HEK293 (cell line): Measurements from ENCODE around the gene UGT1A7.

Experiments
- CTCF ChIA-PET: fragments of 350-600 bp; formaldehyde crosslinking; extraction: SDS; loops from one replicate; lab custom pipeline; 2021; ENCODE audit warnings: antibody characterized with exemption; lab: Yijun Ruan, JAX
- POLR2A ChIA-PET: fragments of 300-600 bp; formaldehyde crosslinking; extraction: SDS; loops from one replicate; lab custom pipeline; 2020; ENCODE audit warnings: antibody characterized with exemption, inconsistent platforms; lab: Yijun Ruan, JAX
- H3K27ac ChIP-seq: fragments of 200-500 bp; sonication (Bioruptor generic); 2 replicates; pipeline ENCODE4 v1.5.1; 2014; ENCODE audit warnings: low read depth, low read length, control low read depth, inconsistent platforms; ENCODE audit errors: extremely low read depth
- H3K36me3 ChIP-seq, 2 experiments: fragments of 200-500 bp in 1 of 2; sonication (Bioruptor generic) in 1 of 2; 1 replicate in 1 of 2; 2 replicates in 1 of 2; pipeline ENCODE4 v1.5.1; 2014 to 2017; ENCODE audit warnings: inconsistent platforms in 2 of 2, low read length in 2 of 2; ENCODE audit not compliant: control insufficient read depth in 2 of 2, insufficient read depth in 1 of 2
- H3K4me1 ChIP-seq: fragments of 200-500 bp; sonication (Bioruptor generic); 2 replicates; pipeline ENCODE4 v1.5.1; 2014; ENCODE audit warnings: mild to moderate bottlenecking, low read length, inconsistent platforms; ENCODE audit not compliant: control insufficient read depth, insufficient read depth
- H3K4me3 ChIP-seq: 2 replicates; pipeline ENCODE4 v1.5.1; 2011; ENCODE audit warnings: low read depth, mild to moderate bottlenecking, control low read depth, low read length, moderate library complexity
- H3K9me3 ChIP-seq: fragments of 200-500 bp; sonication (Bioruptor generic); 2 replicates; pipeline ENCODE4 v1.5.1; 2014; ENCODE audit warnings: low read depth, low read length, inconsistent platforms; ENCODE audit not compliant: control insufficient read depth, insufficient read depth
- AEBP2 ChIP-seq: fragments of 450-650 bp; formaldehyde crosslinking; IDR thresholded peaks from 2 replicates; pipeline ENCODE4 v1.5.1; 2016; ENCODE audit warnings: missing biosample characterization, missing genetic modification characterization, borderline replicate concordance
- GLIS1 ChIP-seq: fragments of 450-650 bp; formaldehyde crosslinking; IDR thresholded peaks from 2 replicates; pipeline ENCODE4 v1.5.1; 2016; ENCODE audit warnings: missing biosample characterization, missing genetic modification characterization
- MEIS1 ChIP-seq: sonication (generic); formaldehyde crosslinking; IDR thresholded peaks from 2 replicates; pipeline ENCODE4 v1.8.1; 2022; ENCODE audit warnings: missing genetic modification reagents, mild to moderate bottlenecking, borderline replicate concordance
- REST ChIP-seq: fragments of 450-650 bp; formaldehyde crosslinking; IDR thresholded peaks from 2 replicates; pipeline ENCODE4 v1.5.1; 2016; ENCODE audit warnings: missing biosample characterization, missing genetic modification characterization
- SP2 ChIP-seq: fragments of 450-650 bp; formaldehyde crosslinking; IDR thresholded peaks from 2 replicates; pipeline ENCODE4 v1.5.1; 2016; ENCODE audit warnings: missing biosample characterization, missing genetic modification characterization
- ZBTB10 ChIP-seq: fragments of 450-650 bp; formaldehyde crosslinking; IDR thresholded peaks from 2 replicates; pipeline ENCODE4 v1.5.1; 2016; ENCODE audit warnings: missing biosample characterization, missing genetic modification characterization
- ZBTB17 ChIP-seq: fragments of 450-650 bp; formaldehyde crosslinking; IDR thresholded peaks from 2 replicates; pipeline ENCODE4 v1.5.1; 2016; ENCODE audit warnings: missing biosample characterization, missing genetic modification characterization
- ZBTB49 ChIP-seq: fragments of 450-650 bp; formaldehyde crosslinking; IDR thresholded peaks from 2 replicates; pipeline ENCODE4 v1.5.1; 2016; ENCODE audit warnings: missing biosample characterization, missing genetic modification characterization, low read depth
- ZNF114 ChIP-seq: fragments of 450-650 bp; formaldehyde crosslinking; IDR thresholded peaks from 2 replicates; pipeline ENCODE4 v1.5.0; 2017; ENCODE audit warnings: missing biosample characterization, missing genetic modification characterization
- ZNF133 ChIP-seq: fragments of 450-650 bp; formaldehyde crosslinking; IDR thresholded peaks from 2 replicates; pipeline ENCODE4 v1.5.1; 2016; ENCODE audit warnings: missing biosample characterization, missing genetic modification characterization
- ZNF223 ChIP-seq: fragments of 450-650 bp; formaldehyde crosslinking; IDR thresholded peaks from 2 replicates; pipeline ENCODE4 v1.5.1; 2016; ENCODE audit warnings: missing biosample characterization, missing genetic modification characterization
- ZNF292 ChIP-seq: fragments of 450-650 bp; formaldehyde crosslinking; IDR thresholded peaks from 2 replicates; pipeline ENCODE4 v1.5.1; 2016; ENCODE audit warnings: low read depth, missing biosample characterization, missing genetic modification characterization, borderline replicate concordance
- ZNF335 ChIP-seq: fragments of 450-650 bp; formaldehyde crosslinking; conservative IDR thresholded peaks from 2 replicates; pipeline ENCODE4 v1.5.1; 2016; ENCODE audit warnings: missing biosample characterization, missing genetic modification characterization
- ZNF350 ChIP-seq: fragments of 450-650 bp; formaldehyde crosslinking; IDR thresholded peaks from 2 replicates; pipeline ENCODE4 v1.5.0; 2017; ENCODE audit warnings: missing biosample characterization, mild to moderate bottlenecking, missing genetic modification characterization
- ZNF621 ChIP-seq: fragments of 450-650 bp; formaldehyde crosslinking; IDR thresholded peaks from 2 replicates; pipeline ENCODE4 v1.5.1; 2017; ENCODE audit warnings: missing biosample characterization, missing genetic modification characterization
- ZXDB ChIP-seq: fragments of 450-650 bp; formaldehyde crosslinking; IDR thresholded peaks from 2 replicates; pipeline ENCODE4 v1.5.1; 2016; ENCODE audit warnings: missing biosample characterization, missing genetic modification characterization

The UGT1A7 gene

GRCh38 chr2:233712611-233713261 lies 31.0 kb downstream of the UGT1A7 start, which contains the start of gene UGT1A5:
TSS of gene UGT1A5 (plus strand) at chr2:233712907. CDS start at chr2:233712992, 85 bp downstream.
- Histone ChIP-seq H3K9me3 (no peaks in the 10 kb centered on the region), H3K4me1 (no peaks in the 10 kb centered on the region), H3K36me3 (no peaks in the 10 kb centered on the region), H3K27ac (no peak within 1 kb of the TSS)
- ChIA-PET POLR2A (no interaction called here), CTCF (interaction anchor here (1.1 to 2.8 kb wide), 6 partner anchors 37 to 269 kb away, joined by 3 to 11 read pairs (median 4); no protein-coding TSS in a partner anchor)
- TF ChIP-seq MEIS1 (CRISPR knock-in tag) (no peak), ZNF335 (tag by site-specific recombination) (no peak), ZNF350 (tag by site-specific recombination) (no peak), ZBTB10 (tag by site-specific recombination) (no peak), GLIS1 (tag by site-specific recombination) (no peak), REST (tag by site-specific recombination) (no peak), AEBP2 (tag by site-specific recombination) (no peak), SP2 (no peak), ZNF621 (tag by site-specific recombination) (no peak), ZBTB17 (no peak), ZNF133 (tag by site-specific recombination) (no peak), ZXDB (tag by site-specific recombination) (no peak), ZNF114 (tag by site-specific recombination) (no peak), ZNF292 (tag by site-specific recombination) (no peak), ZNF223 (tag by site-specific recombination) (no peak)
- TF ChIP-seq, all 188 proteins: peak for 0
- H3K4me3 ChIP-seq: no peak within 1 kb of the TSS

- H3K27ac ChIP-seq: no peak overlapping the region
- H3K9me3 ChIP-seq: no peaks in the 10 kb centered on the region
- ChIA-PET CTCF (interaction anchor here (1.7 to 2.8 kb wide), 2 partner anchors 264 to 270 kb away, joined by 4 to 11 read pairs; no protein-coding TSS in a partner anchor), POLR2A (no interaction called here)
- H3K36me3 ChIP-seq: no peaks in the 10 kb centered on the region
- H3K4me3 ChIP-seq: no peak overlapping the region
- no peak for TF ChIP-seq ZBTB49
- no peaks in the 10 kb centered on the region for H3K4me1 ChIP-seq
These were observed 31.5 kb downstream of the UGT1A7 start for GRCh38 chr2:233713262-233713615.
